ENCODE measurements around the gene RAET1E.
A peak's percentile ranks its signal among the peaks of the same experiment; 100 is the strongest.
"Not testable (repeated sequence)": the region's sequence is repeated elsewhere in the genome, so short reads cannot be mapped to it uniquely, and the experiment has no call there.

The RAET1E gene

DNA sequence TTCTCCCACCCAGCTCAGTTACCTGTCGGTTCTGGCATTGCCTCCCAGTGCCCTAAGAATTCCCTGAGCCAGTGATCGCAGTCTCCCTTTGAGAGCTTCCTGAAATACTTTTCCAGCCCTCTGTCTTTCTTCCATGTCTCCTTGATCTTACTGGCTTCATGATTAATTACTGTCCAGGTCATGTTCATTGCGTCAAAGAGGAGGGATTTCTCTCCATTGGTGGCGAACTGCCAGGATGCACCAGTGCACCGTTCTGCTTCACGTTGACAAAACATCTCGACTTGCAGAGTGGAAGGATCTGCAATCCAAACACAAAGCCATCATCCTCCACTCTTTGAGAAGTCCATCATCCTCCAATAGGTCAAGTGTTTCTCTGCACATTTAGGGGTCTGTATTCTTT lies 8.6 kb downstream of the RAET1E start:
- no peak for DNase-seq (ENCODE audit: low spot score)

DNA sequence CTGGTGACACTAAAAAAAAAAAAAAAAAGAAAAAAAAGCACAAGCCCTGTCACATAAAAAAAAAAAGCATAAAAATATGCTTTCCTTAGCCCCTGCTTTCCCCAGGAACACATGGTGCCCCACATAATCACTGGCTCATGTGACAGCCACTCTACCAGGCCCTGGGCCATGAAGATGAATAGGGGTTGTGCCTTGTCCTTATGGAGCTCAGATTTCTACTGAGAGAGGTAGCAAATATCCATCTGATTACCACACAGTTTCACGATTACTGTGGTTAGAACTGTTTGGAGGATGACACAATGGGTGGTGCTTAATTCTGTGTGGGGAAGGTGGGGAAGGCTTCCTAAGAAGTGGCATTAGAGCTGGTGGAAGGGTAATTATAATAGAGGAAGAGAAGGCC lies 9.3 kb downstream of the RAET1E start:
- peak; percentile 9 for DNase-seq (ENCODE audit: low spot score)

DNA sequence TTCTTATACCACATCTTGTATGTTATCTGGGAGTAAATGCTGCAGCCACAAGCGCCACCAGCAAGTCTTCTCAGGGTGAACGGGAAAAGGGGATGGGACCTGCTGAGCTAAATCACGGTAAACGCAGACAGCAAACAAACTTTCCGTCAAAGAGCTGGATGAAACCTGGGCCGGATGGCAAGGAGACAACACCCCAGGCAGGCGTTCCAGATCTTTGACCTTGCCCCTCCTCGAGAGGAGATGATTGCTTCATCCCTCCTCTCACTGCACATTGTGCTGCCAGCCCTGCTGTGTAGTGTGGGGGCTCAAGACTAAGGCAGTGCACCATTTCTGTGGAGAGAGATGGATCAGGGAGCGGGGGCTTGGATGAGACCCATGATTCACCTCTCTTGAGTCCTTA lies 9.8 kb downstream of the RAET1E start:
- no peak for DNase-seq (ENCODE audit: low spot score)

DNA sequence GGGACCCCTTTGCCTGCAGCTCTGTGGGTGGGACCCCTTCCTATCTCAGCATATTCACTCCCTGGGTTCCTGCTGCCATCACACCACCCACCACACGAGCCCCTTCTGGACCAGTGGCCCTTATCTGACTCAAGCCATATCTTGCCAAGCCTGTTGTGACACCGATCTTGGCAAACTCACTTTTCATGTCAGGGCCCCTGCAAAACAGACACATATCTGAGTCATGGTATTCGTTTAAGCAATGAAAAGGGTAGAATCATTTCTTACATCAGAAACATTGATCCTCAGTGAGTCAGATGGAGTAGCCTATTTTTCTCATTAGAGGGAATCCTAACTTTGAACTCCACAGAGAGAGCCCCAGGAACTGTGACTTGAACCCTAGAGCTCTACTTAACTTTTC lies 10.6 kb downstream of the RAET1E start:
- no peak for DNase-seq (ENCODE audit: low spot score)

DNA sequence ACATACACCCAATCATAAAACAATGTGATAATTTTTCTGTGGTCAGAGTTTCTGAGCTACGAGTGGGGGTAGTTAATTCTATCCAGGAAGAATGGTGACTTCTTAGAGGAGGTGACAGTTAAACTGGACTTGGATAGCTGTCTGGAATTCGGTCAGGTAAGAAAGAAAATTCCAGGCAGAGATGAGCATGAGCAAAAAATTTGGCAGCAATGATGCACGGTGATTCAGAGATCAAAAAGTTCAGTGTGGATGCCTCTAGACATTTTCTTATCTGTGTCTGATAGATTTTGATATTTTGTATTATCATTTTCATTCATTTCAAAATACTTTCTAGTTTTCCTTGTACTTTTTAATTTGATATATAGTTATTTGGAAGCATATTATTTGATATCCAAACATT lies 12.0 kb downstream of the RAET1E start:
- no peak for DNase-seq (ENCODE audit: low spot score)

DNA sequence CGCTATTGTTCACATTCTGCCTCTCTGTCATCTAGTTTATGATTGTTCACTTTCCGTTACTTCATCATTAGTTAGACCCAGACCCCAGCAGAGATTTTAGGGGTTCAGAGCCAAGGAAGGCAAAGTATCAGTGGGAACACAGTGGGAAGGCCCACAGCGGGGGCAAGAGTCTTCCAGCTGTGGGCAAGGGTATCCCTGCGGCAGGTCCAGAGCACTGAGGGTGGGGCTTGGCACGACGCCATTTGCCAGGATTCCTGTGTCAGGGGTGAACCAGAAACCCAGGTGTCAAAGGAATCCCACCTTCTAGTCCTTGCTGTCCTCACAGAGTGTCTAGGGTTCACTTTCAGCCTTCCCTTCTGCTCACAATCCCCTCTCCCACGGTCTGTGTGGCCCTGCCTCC lies 13.3 kb downstream of the RAET1E start:
- no peak for DNase-seq (ENCODE audit: low spot score)

DNA sequence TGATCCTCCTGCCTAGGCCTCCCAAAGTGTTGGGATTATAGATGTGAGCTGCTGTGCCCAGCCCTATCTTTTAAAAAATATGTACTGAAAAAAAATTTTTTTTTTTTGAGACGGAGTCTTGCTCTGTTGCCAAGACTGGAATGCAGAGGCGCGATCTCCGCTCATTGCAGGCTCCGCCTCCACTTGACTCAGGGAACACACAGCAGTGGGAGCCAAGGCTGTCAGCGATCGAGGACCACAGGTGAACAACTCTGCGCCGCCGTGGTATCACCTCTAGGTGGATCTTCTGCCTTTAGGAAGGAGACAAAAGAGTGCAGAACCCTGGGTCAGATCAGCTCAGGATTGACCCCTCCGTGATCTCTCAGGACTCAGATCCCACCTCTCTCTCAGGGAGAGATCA lies 13.7 kb downstream of the RAET1E start:
- no peak for DNase-seq (ENCODE audit: low spot score)

DNA sequence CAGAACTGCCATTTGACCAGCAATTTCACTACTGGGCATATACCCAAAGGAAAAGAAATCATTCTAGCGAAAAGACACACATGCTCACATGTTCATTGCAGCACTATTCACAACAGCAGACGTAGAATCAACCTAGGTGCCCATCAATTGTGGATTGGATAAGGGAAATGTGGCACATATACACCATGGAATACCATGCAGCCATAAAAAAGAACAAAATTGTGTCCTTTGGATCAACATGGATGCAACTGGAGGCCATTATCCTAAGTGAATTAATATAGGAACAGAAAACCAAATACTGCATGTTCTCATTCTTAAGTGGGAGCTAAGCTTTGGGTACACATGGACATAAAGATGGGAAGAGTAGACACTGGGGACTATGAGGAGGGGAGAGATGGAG lies 16.1 kb downstream of the RAET1E start:
- DNase-seq (ENCODE audit: low spot score): no peak

DNA sequence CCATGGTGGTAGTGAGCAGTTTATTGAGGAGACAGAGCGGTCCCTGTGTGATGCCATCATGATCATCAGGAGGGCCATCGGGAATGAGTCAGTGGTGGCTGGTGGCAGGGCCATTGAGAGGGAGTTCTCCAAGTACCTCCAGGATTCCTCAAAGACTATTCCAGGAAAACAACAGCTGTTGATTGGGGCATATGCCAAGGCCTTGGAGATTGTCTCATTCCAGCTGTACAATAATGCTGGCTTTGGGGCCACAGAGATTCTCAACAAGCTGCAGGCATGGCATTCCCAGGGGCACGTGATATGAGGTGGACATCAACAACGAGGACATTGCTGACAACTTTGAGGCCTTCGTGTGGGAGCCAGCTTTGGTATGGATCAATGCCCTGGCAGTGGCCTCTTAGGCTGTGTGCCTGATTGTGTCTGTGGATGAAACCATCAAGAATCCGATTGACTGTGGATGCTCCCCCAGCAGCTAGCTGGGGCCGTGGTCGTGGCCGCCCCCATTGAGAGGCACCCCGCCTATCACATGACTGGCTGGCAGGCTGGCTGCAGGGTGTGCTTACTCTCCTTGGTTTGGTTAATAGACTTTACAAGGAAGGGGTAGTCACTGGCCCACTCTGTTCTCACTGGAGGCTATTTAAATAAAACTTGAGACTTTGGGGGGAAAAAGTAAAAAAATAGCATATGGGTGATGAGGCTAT lies 16.7 kb downstream of the RAET1E start:
- DNase-seq (ENCODE audit: low spot score): no peak

DNA sequence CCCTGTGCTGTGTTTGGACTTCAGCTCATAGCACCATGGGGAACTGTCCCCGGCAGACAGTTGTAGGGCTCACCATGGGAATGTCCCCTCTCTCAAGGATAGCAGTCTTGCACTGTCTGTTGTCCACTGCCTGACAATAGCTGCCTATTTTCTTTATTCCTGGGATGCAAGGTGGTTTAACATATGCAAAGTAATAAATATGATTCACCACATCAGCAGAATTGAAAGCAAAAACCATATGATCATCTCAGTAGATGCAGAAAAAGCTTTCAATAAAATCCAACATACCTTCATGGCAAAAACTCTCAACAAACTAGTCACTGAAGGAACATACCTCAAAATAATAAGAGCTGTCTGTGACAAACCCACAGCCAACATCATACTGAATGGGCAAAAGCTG lies 20.3 kb downstream of the RAET1E start:
- no peak for DNase-seq (ENCODE audit: low spot score)

DNA sequence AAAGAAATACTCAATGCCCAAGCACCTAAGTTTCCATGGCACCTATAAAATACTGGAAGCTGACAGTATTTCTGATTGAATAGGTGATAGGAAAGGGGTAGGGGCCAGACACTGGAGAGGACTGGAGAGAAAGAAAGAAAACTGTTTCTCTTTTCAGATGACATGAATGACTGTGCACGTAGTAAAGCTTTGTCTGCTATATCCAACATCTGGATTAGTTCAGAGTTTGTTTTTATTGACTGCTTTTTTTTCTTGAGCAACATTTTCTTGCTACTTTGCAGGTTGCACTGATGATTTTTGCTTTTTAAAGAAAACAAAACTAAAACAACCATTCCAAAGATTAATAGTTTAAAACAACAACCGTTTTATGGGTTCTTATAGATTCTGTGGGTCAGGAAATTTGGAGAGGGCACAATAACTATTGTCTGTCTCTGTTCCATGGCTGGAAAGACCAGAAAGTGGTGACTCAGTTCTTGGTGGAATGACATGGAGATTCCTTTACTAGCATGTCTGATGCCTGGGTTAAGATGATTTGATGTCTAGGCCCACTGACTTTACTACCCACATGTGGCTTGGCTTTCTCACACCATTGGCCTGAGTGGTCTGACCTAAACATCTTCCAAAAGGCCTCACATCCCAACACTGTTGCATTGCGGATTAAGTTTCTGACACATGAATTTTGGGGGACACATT lies 21.5 kb downstream of the RAET1E start:
- no peak for DNase-seq (ENCODE audit: low spot score)

DNA sequence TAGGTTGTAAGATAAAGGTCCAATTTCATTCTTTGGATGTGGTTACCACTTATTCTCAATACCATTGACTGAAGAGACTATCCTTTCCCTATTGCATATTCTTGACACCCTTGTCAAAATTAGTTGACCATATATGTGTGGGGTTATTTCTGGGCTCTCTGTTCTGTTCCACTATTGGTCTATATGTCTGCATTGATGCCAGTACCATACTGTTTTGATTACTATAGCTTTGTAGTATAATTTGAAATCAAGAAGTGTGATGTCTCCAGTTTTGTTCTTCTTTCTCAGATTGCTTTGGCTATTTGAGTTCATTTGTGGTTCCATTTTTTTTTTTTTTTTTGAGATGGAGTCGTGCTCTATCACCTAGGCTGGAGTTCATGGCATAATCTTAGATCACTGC lies 25.7 kb downstream of the RAET1E start:
- DNase-seq (ENCODE audit: low spot score): no peak

DNA sequence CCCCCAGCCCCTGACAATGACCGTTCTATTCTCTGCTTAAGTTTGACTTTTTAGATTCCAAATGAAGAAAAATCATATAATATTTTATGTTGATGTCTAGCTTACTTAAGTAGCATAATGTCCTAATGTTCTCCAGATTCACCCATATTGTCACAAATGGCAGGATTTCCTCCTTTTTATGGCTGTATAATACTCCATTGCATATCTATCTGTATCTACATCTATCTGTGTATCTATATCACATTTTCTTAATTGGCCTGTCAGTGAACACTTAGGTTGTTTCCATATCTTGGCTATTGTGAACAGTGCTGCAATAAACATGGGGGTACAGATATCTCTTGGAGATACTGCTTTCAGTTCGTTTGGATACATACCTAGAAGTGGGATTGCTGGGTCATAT lies 26.7 kb downstream of the RAET1E start:
- DNase-seq (ENCODE audit: low spot score): no peak

DNA sequence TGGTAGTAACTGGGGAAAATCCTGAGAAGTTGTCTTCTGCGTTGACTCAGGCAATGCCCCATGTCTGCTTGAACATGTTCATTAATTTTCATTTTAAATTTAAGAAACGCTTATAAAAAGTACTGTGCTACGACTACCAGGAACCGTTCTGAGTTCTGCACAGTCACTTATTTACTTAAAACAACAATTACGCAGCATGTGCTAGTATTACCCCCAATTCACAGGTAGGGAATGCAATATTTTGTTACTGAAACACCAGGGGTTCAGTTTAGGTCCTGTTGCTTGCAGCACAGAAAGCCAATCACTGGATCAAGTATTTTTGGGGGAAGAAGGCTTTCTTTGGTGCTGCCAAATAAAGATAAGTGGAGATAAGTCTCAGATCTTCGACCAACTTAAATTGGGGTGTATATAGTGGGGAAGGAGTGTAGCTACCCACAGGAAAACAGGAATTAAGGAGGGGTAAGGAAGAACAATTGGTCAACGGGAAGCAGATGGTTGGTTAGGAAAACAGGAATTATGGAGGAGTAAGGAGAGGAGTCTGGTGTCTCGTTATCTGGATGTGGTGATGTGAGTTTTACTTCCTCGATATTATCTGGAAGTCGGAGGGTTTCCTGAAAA lies 28.5 kb downstream of the RAET1E start:
- no peak for DNase-seq (ENCODE audit: low spot score)

DNA sequence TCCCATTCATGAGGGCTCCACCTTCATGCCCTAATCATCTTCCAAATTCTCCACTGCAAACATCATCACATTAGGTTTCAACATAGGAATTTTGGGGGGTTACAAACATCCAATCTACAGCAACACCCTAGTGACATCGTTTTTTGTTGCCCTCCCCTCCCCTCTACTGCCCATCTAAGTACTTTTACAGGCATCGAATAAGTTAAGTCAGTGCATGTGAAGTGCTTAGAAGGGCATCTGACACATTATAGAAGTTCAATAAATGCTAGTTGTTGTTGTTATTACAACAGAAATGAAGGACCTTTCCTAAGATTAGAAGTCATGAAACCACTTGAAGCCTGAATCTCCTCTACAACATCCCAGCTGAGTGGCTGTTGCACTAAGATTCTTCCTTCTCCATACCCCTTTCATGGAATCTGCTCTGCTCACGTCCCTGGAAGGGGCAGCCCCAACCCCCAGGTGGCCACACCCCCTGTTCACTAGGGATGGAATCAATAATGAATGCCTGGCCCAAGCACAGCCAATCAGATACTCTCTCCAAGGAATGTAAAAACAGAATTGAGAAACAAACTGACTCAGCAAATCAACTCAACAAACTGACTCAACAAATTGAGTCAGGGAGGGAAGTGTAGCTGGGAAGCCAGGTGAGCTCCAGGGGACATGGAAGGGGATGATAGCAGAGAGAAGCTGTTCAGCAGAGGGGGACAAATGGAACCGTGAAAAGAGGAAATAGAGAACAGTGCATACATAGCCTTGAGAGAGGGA lies 29.9 kb downstream of the RAET1E start:
- DNase-seq (ENCODE audit: low spot score): peak; percentile 60

DNA sequence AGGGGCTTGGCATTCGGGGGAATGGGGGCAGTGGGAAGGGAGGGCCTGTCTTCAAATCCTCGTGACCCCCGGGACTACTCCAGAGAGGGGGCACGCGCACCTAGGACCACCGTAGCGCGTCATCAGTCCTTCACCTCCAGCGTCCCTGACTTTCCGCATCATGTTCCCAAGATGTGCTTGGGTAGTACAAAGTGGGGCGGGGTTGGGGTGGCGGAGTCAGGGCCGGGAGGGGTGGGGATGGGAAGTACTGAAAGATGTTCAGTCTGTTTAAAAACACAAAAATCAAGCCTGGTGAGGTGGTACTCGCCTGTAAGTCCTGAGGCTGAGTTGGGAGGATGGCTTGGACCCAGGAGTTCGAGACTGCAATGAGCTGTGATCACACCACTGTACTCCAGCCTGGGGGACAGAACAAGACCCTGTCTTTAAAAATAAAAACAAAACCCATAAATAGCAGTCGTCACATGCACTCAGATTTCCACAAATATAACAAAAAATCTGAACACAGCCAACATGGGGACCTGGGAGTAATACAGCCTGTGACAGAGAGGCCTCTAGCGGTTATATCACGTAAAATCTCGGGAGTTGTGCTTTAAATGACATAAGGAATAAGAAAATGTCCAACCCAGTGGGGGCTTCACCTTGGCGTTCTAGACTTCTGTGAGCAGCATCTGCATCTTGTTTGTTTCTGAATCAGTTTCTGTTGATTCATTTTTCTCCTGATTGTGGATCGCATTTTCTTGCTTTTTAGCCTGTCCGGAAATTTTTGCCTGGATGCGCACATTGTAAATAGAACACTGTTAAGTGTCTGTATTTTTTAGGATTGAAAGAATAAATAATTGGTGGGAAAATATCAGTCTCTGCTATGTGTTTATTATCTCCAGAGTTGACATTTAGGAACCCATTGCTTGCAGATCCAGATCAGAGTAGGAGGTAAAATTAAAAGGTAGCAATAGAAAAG lies 33.1 kb downstream of the RAET1E start:
- peak; percentile 66 for DNase-seq (ENCODE audit: low spot score)

DNA sequence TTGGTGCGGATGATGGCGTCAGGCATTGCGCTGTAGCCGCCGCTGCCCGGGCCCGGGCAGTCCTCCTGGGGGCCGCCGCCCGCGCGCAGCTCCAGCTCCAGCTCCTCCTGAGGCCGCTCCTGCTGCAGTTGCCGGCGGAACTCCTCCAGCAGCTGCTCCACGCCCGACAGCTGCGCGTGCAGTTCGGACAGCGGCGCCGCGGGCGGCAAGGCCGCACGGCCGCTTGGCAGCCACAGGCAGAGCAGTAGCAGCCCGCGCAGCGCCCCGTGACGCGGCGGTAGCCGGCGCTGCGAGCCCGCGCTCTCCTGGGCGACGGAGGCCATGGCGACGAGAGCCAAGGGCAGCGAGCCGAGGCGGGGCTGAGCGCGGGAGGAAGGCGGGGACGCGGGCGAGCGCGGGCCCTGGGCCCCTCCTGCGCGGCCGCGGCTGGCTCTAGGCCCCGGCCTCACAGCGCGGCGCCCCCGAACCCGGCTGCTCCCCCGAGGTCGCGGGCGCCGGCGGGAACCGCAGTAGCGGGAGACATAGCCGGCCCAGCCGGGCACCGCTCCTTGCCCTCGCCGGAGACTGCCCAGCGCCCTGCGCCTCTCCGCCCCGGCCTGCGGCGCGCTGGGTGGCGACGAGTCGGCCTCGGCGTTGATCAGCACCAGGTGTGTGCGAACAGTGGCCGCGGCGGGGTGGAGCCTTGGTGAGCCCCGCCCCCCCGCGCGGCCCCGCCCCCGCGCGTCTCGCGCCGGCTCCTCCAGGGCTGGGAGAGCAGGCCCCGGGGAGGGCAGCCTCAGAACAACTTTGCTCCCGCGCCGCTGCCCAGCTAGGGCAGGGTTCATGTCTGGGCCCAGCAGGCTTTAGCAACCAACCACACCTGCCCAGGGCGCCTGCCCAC lies 34.0 kb downstream of the RAET1E start, which contains the start of gene LRP11:
Gene LRP11, minus strand, starts transcription at position 662 of the 880 bp plus-strand sequence. Its CDS starts 339 bp downstream, at position 323.
- DNase-seq (ENCODE audit: low spot score): peak; percentile 92

DNA sequence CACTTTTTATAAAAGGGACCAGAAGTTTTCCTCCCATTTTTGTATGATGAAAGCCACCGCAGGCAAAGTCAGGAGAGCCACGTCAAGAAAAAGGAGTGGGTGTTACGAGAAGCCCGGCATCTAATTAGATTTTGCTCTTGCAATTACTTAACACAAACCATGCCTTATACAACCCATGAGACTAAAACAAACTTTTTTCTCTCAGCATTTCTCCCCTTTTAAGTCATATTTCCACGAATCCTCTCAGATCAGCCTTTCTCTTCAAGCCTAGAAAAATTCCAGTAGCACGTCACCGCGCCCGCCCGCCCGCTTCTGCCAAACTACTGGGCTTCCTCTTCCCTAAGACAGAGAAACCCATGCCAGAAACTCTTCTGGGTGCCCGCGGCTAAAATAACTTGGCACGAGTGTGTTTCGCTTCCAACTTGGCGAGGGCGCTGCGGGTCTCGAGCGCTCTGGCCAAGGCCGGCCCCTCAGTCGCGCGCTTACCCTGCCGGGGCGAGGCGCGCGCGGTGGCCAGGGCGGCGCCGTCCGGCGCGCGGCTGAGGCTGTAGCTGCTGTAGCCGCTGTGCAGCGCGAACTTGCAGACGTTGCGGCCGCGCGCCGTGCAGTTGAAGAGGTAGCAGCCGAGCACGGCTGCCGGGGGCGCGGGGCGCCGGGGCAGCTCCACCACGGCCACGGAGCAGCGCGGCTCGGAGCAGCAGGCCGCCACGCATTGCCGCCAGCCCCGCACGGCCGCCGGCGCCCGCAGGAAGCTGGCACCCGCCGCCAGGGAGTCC lies 34.8 kb downstream of the RAET1E start:
- peak; percentile 85 for DNase-seq (ENCODE audit: low spot score)

DNA sequence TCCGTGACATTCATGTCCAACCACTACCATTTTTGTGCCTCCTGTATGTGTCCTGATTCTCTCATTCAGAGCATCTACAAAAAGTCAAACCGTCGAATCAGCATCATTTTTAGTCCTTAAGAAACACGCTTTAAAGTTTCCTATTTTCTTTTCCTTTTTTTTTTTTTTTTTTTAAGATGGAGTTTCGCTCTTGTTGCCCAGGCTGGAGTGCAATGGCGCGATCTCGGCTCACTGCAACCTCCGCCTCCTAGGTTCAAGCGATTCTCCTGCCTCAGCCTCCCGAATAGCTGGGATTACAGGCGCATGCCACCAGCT lies 35.5 kb downstream of the RAET1E start:
- not testable (repeated sequence) for DNase-seq (ENCODE audit: low spot score)
